Measurements from ENCODE around the gene TRIM41.
"Not testable (repeated sequence)": the region's sequence is repeated elsewhere in the genome, so short reads cannot be mapped to it uniquely, and the experiment has no call there.

Gene TRIM41

GRCh38 chr5:181210148-181210547 is 12.9 kb upstream of the TRIM41 start:
- DNase-seq (ENCODE audit: low read depth), result not testable (repeated sequence)

GRCh38 chr5:181210698-181211097 is 12.4 kb upstream of the TRIM41 start:
- DNase-seq (ENCODE audit: low read depth), result not testable (repeated sequence)

GRCh38 chr5:181211208-181211607 is 11.9 kb upstream of the TRIM41 start:
- DNase-seq (ENCODE audit: low read depth), result no peak

GRCh38 chr5:181212080-181212479 is 11.0 kb upstream of the TRIM41 start:
- DNase-seq (ENCODE audit: low read depth), result no peak

- DNase-seq (ENCODE audit: low read depth), result no peak
Observed at GRCh38 chr5:181212934-181213333, 10.1 kb upstream of the TRIM41 start.

GRCh38 chr5:181214249-181214648 is 8.8 kb upstream of the TRIM41 start:
- DNase-seq (ENCODE audit: low read depth), result not testable (repeated sequence)

GRCh38 chr5:181215997-181216989 is 6.8 kb upstream of the TRIM41 start:
- DNase-seq (ENCODE audit: low read depth), result no peak

GRCh38 chr5:181217111-181217802 is 5.8 kb upstream of the TRIM41 start:
- DNase-seq (ENCODE audit: low read depth), result peak; percentile 44

- no peak for DNase-seq (ENCODE audit: low read depth)
Observed at GRCh38 chr5:181217803-181218062, 5.3 kb upstream of the TRIM41 start.

GRCh38 chr5:181218795-181219124 is 4.3 kb upstream of the TRIM41 start:
- DNase-seq (ENCODE audit: low read depth), result no peak

GRCh38 chr5:181219262-181220177 is 3.6 kb upstream of the TRIM41 start:
- no peak for DNase-seq (ENCODE audit: low read depth)

- no peak for DNase-seq (ENCODE audit: low read depth)
Observed at GRCh38 chr5:181220178-181220515, 2.9 kb upstream of the TRIM41 start.

- peak; percentile 43 for DNase-seq (ENCODE audit: low read depth)
Observed at GRCh38 chr5:181221105-181221791, 1.8 kb upstream of the TRIM41 start.

GRCh38 chr5:181221792-181222629 is 1.1 kb upstream of the TRIM41 start:
- DNase-seq (ENCODE audit: low read depth), result peak; percentile 91

GRCh38 chr5:181222630-181223057 is 437 bp upstream of the TRIM41 start:
- DNase-seq (ENCODE audit: low read depth), result no peak

GRCh38 chr5:181223729-181224389 is 778 bp downstream of the TRIM41 start:
- DNase-seq (ENCODE audit: low read depth), result no peak

- DNase-seq (ENCODE audit: low read depth), result no peak
Observed at GRCh38 chr5:181224390-181225229, 1.5 kb downstream of the TRIM41 start.

GRCh38 chr5:181229996-181230395 is 6.9 kb downstream of the TRIM41 start:
- DNase-seq (ENCODE audit: low read depth), result no peak

GRCh38 chr5:181230551-181230950 is 7.5 kb downstream of the TRIM41 start:
- DNase-seq (ENCODE audit: low read depth), result no peak
